Measurements from ENCODE around the gene SMARCA4. TPM values are rescaled to one million over a fixed set of nuclear protein-coding genes. Genes with fewer than 3 reads are reported as not detected.

Gene SMARCA4
- total RNA-seq, 1 experiment from 2014 or later, result 120 TPM

DNA sequence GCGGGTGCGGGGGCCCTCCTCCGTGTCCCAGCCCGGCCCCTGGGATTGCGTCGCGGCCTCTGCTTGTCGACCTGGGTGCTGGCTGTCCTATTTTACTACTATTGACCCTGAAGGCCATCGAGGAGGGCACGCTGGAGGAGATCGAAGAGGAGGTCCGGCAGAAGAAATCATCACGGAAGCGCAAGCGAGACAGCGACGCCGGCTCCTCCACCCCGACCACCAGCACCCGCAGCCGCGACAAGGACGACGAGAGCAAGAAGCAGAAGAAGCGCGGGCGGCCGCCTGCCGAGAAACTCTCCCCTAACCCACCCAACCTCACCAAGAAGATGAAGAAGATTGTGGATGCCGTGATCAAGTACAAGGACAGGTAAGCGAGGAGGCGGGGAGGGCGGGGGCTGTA, 80.4 kb downstream of the SMARCA4 start:
- no peak for DNase-seq
- H3K4me3 ChIP-seq, result no peak overlapping the region
- H3K27ac ChIP-seq, result no peak overlapping the region
- H3K9me3 ChIP-seq (replicated peaks), result no peaks in the 10 kb centered on the region
- no peaks in the 10 kb centered on the region for H3K27me3 ChIP-seq
- H3K36me3 ChIP-seq, result peaks cover 78% of the 10 kb centered on the region
- peaks cover 6% of the 10 kb centered on the region for H3K4me1 ChIP-seq

DNA sequence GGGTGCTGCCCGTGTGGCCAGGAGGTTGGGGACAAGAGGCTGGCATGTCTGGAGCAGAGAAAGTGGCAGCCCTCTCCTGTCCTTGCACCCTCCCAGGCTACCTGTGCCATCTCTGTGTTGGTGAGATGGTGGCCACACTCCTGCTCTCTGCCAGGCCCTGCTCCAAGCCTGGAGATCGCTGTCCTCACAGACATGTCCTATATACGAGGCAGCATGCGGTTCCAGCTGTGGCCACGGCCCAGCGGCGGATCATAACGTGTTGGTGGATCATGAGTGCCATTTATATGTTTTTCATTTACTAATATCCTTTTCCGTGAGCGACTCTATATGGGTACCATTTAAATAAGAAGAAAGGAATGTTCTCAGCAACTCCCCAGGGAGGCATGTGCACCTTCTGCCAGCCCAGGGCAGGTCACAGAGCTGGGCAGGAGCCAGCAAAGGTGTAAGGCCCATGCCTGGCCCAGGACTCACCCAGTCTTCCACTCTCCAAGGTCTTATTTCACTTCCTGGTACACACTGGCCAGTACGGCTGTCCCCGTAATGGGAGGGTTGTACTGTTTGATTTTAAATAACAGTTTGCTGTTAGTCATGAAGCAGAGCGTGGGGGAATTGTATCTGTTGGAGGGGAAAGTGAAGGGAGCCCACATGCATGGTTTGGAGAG, 81.3 kb downstream of the SMARCA4 start:
- H3K36me3 ChIP-seq, result peaks cover 73% of the 10 kb centered on the region

DNA sequence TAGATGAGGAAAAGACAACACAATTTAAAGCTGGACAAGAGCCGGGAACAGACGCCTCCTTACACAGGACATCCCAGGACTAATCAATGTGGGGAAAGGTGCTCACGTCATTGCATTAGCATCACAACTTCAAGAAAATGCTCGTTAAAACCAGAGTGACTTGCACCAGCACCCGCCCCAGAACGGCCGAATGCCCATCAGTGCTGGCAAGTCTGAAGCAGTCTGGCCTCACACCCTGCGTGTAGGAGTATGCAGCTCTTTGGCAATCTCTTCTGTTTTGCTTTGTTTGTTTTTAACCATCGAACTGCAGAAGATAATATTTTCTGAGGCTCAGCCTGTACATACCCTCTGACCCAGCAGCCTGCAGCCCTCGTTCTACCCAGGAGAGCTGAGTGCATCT, 83.6 kb downstream of the SMARCA4 start:
- Histone ChIP-seq H3K9me3 (replicated peaks) (no peaks in the 10 kb centered on the region), H3K4me1 (no peaks in the 10 kb centered on the region), H3K27me3 (no peaks in the 10 kb centered on the region), H3K36me3 (peaks cover 54% of the 10 kb centered on the region), H3K4me3 (no peak overlapping the region), H3K27ac (no peak overlapping the region)
- no peak for DNase-seq

More for the DNA sequence above, 81.3 kb downstream of the SMARCA4 start:
- Histone ChIP-seq H3K27ac (no peak overlapping the region), H3K4me1 (no peaks in the 10 kb centered on the region), H3K27me3 (no peaks in the 10 kb centered on the region), H3K4me3 (no peak overlapping the region), H3K9me3 (replicated peaks) (no peaks in the 10 kb centered on the region)
- no peak for DNase-seq

DNA sequence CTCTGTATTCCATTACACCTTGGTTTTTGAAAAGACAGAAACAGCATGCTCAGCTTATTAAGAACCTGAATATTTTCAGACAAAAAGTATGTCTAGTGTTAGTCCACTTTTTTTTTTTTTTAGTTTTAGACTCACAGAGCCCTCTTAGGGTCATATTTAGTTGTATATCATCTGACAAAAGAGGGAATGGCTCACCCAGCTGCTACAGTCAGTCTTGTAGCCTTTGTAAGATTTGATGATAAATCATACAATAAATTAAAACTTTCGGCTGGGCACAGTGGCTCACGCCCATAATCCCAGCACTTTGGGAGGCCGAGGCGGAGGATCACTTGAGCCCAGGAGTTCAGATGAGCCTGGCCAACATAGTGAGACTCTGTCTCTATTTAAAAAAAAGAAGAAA, 84.7 kb downstream of the SMARCA4 start:
- H3K4me3 ChIP-seq, result no peak overlapping the region
- H3K27me3 ChIP-seq, result no peaks in the 10 kb centered on the region
- no peak overlapping the region for H3K27ac ChIP-seq
- no peaks in the 10 kb centered on the region for H3K9me3 ChIP-seq (replicated peaks)
- peaks cover 48% of the 10 kb centered on the region for H3K36me3 ChIP-seq
- no peaks in the 10 kb centered on the region for H3K4me1 ChIP-seq
- no peak for DNase-seq

DNA sequence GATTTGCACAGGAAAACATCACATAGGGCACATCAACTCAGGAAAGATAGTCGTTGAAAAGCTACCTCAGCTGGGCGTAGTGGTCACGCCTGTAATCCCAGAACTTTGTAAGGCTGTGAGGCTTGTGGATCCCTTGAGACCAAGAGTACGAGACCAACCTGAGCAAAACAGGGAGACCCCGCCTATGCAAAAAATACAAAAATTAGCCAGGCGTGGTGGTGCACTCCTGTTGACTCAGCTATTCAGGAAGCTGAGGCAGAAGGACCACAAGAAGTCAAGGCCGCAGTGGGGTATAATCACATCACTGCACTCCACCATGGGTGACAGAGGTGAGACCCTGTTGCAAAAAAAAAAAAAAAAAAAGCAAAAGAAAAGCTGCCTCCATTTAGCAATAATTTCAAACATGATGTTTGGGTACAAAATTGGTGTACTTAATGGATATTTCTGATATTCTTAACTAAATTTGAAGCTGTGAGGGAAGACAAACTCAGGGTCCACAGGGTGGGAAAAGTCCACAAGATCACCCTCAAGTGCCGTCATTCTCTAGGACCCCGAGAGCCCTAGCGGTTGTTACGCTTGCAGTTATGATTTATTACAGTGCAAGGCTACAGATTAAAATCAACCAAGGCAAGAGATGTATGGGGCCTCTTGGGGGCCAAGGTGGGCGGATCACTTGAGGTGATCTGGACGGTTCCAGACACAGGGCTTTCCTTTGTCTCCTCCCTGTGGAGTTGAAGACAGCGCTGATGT, 86.0 kb downstream of the SMARCA4 start:
- Histone ChIP-seq H3K36me3 (peaks cover 35% of the 10 kb centered on the region), H3K9me3 (replicated peaks) (no peaks in the 10 kb centered on the region), H3K27me3 (no peaks in the 10 kb centered on the region), H3K4me1 (no peaks in the 10 kb centered on the region), H3K27ac (no peak overlapping the region), H3K4me3 (no peak overlapping the region)
- no peak for DNase-seq

DNA sequence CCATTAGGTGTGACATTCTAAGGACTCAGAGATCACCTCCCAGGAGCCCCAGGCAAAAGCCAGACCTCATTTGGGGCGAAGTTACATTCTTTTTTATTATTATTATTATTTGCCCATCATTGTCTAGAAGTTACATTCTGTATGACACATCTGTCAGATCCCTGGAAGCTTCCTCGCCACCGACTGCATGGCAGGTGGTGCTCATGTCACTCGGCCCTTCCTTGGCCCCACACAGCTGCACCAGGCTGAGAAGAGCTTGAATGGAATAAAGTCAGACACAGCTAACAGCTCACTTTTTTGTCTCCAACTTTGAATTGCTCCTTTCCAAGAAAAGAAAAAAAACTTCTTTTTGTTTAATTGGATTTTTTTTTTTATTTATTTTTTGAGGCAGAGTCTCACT, 87.0 kb downstream of the SMARCA4 start:
- Histone ChIP-seq H3K27ac (no peak overlapping the region), H3K4me3 (no peak overlapping the region), H3K36me3 (peaks cover 27% of the 10 kb centered on the region), H3K9me3 (replicated peaks) (no peaks in the 10 kb centered on the region), H3K27me3 (no peaks in the 10 kb centered on the region), H3K4me1 (no peaks in the 10 kb centered on the region)
- DNase-seq, result peak in 1 of 2 experiments; percentile 30

DNA sequence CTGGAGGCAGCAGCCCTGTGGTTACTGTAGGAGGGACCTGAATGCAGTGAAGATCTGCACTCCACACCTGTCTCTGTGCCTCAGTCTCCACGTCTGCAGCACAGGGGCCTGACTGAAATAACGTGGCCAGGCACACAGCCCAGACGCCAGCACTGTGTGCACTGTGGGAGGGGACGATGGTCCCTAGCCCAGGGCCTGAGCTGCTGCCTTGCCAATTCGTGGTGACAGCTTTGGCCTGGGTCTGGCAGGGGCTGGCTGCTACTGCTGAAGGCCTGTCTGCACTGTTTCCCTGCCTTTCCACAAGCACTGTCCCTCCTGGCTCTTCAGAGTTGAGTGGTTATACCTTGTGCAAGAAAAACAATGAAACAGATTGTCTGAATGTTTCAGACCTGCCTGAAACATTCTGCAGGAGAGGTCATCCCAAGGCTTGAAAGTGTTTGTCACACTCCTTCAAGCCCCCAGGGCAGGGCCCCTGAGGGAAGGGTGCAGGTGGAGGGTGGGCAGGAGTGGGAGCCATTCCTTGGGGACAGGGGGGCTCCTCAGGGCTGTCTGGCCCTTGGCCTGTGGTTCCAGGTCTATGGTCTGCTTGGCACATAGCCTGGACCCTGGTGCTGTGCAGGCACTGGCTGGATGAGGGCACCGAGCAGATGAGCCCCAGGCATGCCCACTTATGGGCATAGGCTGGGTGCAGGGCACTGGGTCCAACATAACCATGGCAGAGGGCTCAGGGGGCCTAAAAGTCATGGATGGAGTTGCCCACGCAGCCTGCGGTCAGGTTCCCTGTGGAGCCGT, 89.7 kb downstream of the SMARCA4 start:
- Histone ChIP-seq H3K36me3 (peaks cover 30% of the 10 kb centered on the region), H3K27me3 (no peaks in the 10 kb centered on the region), H3K4me1 (no peaks in the 10 kb centered on the region), H3K27ac (no peak overlapping the region), H3K4me3 (no peak overlapping the region), H3K9me3 (replicated peaks) (no peaks in the 10 kb centered on the region)
- no peak for DNase-seq

DNA sequence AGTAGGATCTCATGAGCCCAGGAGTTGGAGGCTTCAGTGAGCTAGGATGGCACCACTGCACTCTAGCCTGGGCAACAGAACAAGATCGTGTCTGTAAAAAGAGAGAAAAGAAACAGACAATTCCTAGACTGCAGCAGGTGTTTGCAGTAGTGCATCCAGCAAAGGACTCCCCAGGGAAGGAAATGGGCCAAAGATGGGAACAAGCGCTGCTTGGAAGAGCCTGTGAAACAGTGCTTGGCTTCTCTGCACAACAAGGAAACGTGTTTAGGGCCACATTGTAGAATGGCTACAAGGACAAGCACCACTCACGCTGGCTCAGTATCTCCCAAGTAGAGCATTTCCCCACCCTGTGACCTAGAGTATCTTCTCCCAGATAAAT, 93.0 kb downstream of the SMARCA4 start:
- H3K36me3 ChIP-seq, result peaks cover 29% of the 10 kb centered on the region

DNA sequence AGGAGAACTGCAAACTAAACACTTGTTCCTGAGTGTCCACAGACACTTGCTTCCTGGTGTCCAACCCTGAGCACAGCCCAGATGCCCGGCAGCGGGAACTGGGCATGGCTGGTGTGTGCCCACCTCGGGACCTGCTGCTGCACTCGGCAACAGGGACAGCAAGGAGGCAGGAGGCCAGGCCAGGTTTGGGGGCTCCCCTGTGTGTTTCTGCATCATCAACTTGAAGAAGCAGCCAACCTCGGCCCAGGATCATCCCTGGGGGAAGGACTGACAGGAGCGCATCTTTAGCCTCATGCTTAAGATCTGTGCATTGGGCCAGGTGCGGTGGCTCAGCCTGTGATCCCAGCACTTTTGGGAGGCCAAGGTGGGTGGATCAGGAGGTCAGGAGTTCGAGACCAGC, 93.4 kb downstream of the SMARCA4 start:
- H3K4me3 ChIP-seq, result no peak overlapping the region
- no peaks in the 10 kb centered on the region for H3K27me3 ChIP-seq
- H3K9me3 ChIP-seq (replicated peaks), result no peaks in the 10 kb centered on the region
- H3K27ac ChIP-seq, result no peak overlapping the region
- DNase-seq, result no peak
- H3K4me1 ChIP-seq, result no peaks in the 10 kb centered on the region
- H3K36me3 ChIP-seq, result peaks cover 31% of the 10 kb centered on the region

More for the DNA sequence above, 93.0 kb downstream of the SMARCA4 start:
- Histone ChIP-seq H3K27ac (no peak overlapping the region), H3K4me1 (no peaks in the 10 kb centered on the region), H3K4me3 (no peak overlapping the region), H3K27me3 (no peaks in the 10 kb centered on the region), H3K9me3 (replicated peaks) (no peaks in the 10 kb centered on the region)
- DNase-seq, result no peak

DNA sequence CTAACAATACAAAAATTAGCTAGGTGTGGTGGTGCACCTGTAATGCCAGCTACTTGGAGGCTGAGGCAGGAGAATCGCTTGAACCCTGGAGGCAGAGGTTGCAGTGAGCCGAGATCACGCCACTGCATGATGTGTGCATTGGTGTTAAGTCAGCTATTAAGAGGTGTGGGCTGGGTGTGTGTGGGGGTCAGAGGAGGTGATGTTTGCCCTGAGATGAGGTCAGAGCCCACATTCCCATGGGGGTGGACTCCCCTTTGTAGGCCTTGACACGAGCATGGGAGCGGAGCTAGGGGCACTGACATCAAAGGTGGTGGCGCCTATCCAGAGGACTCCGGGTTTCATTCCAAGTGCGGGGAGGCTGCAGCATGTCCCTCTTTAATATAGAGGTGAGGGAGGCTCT, 93.8 kb downstream of the SMARCA4 start:
- peaks cover 35% of the 10 kb centered on the region for H3K36me3 ChIP-seq

DNA sequence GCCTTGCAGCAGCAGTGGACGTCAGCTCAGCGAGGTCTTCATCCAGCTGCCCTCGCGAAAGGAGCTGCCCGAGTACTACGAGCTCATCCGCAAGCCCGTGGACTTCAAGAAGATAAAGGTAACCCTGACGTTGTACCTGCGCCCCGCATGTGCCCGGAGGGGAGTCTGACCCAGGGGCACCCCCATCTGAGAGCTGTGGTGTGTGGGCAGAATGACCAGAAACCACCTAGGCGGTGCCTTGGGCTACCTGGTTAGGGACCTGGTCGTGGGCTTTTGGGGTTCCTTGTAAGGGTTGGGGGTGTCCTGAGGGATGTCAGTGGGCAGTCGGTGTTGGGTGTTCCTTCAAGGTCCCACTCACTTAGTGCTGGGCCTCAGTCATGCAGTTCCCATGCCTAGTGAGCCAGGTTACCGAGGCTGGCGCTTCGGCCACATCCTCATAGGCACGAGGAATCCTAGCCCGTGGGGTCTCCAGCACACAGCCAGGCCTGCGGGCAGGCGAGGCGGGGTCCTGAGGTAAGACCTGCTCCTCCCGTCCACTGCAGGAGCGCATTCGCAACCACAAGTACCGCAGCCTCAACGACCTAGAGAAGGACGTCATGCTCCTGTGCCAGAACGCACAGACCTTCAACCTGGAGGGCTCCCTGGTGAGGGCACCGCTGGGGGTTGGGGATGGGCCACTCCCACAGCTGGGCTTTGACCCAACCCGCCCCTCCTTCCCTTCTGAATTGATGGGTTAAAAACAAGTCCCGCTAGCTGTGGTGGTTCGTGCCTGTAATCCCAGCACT, 97.6 kb downstream of the SMARCA4 start:
- Histone ChIP-seq H3K27me3 (no peaks in the 10 kb centered on the region), H3K36me3 (peaks cover 45% of the 10 kb centered on the region), H3K27ac (no peak overlapping the region)

More for the DNA sequence above, 93.8 kb downstream of the SMARCA4 start:
- no peak overlapping the region for H3K4me3 ChIP-seq
- no peak for DNase-seq
- no peak overlapping the region for H3K27ac ChIP-seq
- no peaks in the 10 kb centered on the region for H3K27me3 ChIP-seq
- H3K4me1 ChIP-seq, result no peaks in the 10 kb centered on the region
- no peaks in the 10 kb centered on the region for H3K9me3 ChIP-seq (replicated peaks)

DNA sequence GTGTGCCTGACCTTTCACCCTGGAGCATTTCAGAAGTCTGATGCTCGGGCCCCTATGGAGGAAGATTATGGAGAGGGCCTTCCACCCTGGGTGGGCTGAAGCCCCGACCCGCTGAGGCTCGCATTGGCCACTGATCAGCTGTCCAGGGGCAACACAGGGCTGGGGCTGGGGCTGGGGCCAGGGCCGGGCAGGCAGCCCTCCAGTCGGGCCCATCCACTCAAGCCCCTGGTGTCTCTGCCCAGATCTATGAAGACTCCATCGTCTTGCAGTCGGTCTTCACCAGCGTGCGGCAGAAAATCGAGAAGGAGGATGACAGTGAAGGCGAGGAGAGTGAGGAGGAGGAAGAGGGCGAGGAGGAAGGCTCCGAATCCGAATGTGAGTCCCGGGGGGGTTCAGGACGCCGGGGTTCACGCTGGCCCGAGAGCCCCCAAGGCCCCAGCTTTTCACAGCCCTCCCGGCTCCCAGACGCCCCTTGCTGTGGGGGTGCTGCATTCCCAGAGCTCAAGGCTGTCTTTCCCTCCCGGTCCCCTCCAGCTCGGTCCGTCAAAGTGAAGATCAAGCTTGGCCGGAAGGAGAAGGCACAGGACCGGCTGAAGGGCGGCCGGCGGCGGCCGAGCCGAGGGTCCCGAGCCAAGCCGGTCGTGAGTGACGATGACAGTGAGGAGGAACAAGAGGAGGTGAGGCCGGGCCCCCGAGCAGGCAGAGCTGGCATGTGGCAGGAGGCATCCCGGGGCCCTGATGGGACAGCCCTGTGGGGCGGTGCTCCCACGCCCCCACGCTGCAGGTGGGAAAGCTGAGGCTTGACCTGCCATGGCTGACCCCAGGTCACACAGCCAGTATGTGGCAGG, 98.9 kb downstream of the SMARCA4 start:
- H3K4me1 ChIP-seq, result no peaks in the 10 kb centered on the region
- no peak overlapping the region for H3K27ac ChIP-seq
- no peak for DNase-seq
- H3K9me3 ChIP-seq (replicated peaks), result no peaks in the 10 kb centered on the region
- no peaks in the 10 kb centered on the region for H3K27me3 ChIP-seq
- peaks cover 43% of the 10 kb centered on the region for H3K36me3 ChIP-seq
- H3K4me3 ChIP-seq, result no peak overlapping the region

More for the DNA sequence above, 97.6 kb downstream of the SMARCA4 start:
- Histone ChIP-seq H3K4me1 (no peaks in the 10 kb centered on the region), H3K9me3 (replicated peaks) (no peaks in the 10 kb centered on the region), H3K4me3 (no peak overlapping the region)
- no peak for DNase-seq

DNA sequence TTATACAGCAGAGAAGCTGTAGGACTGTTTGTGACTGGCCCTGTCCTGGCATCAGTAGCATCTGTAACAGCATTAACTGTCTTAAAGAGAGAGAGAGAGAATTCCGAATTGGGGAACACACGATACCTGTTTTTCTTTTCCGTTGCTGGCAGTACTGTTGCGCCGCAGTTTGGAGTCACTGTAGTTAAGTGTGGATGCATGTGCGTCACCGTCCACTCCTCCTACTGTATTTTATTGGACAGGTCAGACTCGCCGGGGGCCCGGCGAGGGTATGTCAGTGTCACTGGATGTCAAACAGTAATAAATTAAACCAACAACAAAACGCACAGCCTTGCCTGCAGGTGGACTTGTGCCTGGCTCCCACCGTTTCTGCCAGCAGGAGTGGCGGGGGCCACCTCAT, 101.1 kb downstream of the SMARCA4 start:
- Histone ChIP-seq H3K4me1 (no peaks in the 10 kb centered on the region), H3K27ac (no peak overlapping the region), H3K9me3 (replicated peaks) (no peaks in the 10 kb centered on the region), H3K36me3 (peaks cover 51% of the 10 kb centered on the region), H3K4me3 (no peak overlapping the region), H3K27me3 (no peaks in the 10 kb centered on the region)
- no peak for DNase-seq

DNA sequence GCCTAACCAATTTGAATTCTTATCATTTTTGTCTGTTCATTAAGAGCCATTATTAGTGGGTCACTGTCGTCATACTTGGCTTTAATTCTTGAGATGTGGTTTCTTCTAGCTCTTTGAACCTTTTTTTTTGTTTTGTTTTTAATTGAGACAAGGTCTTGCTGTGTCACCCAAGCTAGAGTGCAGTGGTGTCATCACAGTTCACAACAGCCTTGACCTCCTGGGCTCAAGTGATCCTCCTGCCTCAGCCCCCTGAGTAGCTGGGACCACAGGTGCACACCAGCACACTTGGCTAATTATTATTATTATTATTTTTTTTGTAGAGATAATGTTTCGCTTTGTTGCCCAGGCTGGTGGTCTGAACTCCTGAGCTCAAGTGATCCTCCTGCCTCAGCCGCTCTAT, 102.6 kb downstream of the SMARCA4 start:
- no peak overlapping the region for H3K4me3 ChIP-seq
- no peaks in the 10 kb centered on the region for H3K4me1 ChIP-seq
- DNase-seq, result no peak
- peaks cover 57% of the 10 kb centered on the region for H3K36me3 ChIP-seq
- no peaks in the 10 kb centered on the region; the same call in 1 of the 2 replicates for H3K9me3 ChIP-seq (replicated peaks)
- no peaks in the 10 kb centered on the region for H3K27me3 ChIP-seq
- H3K27ac ChIP-seq, result no peak overlapping the region

Measured in SJCRH30 (cell line).